Right cardiac atrium (tissue), 5 donors: ENCODE data around the gene AKAP13. TPM values are rescaled to one million over a fixed set of nuclear protein-coding genes. Genes with fewer than 3 reads are reported as not detected.

Experiments
- ATAC-seq, 2 donors: fragments of 200-7000 bp; cut with Tn5 transposase; one replicate each; pipeline versions ENCODE4 v1.8.0 to v1.9.1; 2020; ENCODE audit warnings: moderate library complexity in 2 of 2, mild to moderate bottlenecking in 1 of 2
- DNase-seq, 3 donors: peaks; one replicate each; pipeline ENCODE4 v3.0.0-alpha.2; 2020
- H3K27ac ChIP-seq: one replicate; pipeline ENCODE4 v1.5.1; 2013; ENCODE audit warnings: mild to moderate bottlenecking, low read length, control low read depth, moderate library complexity
- H3K27me3 ChIP-seq: one replicate; pipeline ENCODE4 v1.6.1; 2013; ENCODE audit not compliant: control insufficient read depth, insufficient read depth
- H3K4me1 ChIP-seq: one replicate; pipeline ENCODE4 v1.6.1; 2013; ENCODE audit warnings: low read length; ENCODE audit not compliant: control insufficient read depth, insufficient read depth
- H3K4me3 ChIP-seq: one replicate; pipeline ENCODE4 v1.5.1; 2013; ENCODE audit warnings: low read length, control low read depth
- H3K9me3 ChIP-seq: one replicate; pipeline ENCODE4 v1.6.1; 2013; ENCODE audit warnings: low read length; ENCODE audit not compliant: control insufficient read depth
- whole genome bisulfite sequencing: extraction: QIAGEN DNeasy Blood & Tissue Kit; methylation state at CpG from one replicate; pipeline ENCODE4 v1.1.7; 2013; 5-methylcytosine and 5-hydroxymethylcytosine counted together
- intact Hi-C, 4 donors: fragments of 100-400 bp; cut with DNase I; formaldehyde crosslinking; loops; one replicate each; pipeline versions ENCODE4 v1.11.0 to v1.14.0; 2022 to 2023
- polyA plus RNA-seq: library from polyadenylated mRNA; stranded (reverse); fragments of 200-250 nt; gene quantifications from one replicate; pipeline ENCODE4 v1.2.3, GENCODE V29; 2013
- total RNA-seq, 4 donors: library from RNA; stranded (reverse); fragmentation: NEBNext Ultra II Directional; extraction: Animal tissue kit (Norgen Biotek cat#: 25700); gene quantifications; one replicate each; pipeline ENCODE4 v1.2.1, GENCODE V29; 2021
- donor health status: healthy with polysubstance abuse.
- donor health status: DM: no; HTN: yes; CAD: no.
- donor health status: DM: no; HTN: no; CAD: no.
- donor health status: DM: no; HTN: yes; CAD: no; lungs with severe emphysema.
- donor health status: DM: yes; HTN: yes; CAD: no.

The AKAP13 gene
- total and polyA plus RNA-seq, 5 donors: 104 to 348 (median 250) TPM

GRCh38 chr15:85559530-85559929 lies 179.1 kb downstream of the AKAP13 start:
- Histone ChIP-seq H3K4me1 (no peaks in the 10 kb centered on the region), H3K27ac (peak overlapping the region; percentile 0), H3K4me3 (no peak overlapping the region), H3K27me3 (no peaks in the 10 kb centered on the region), H3K9me3 (no peaks in the 10 kb centered on the region)
- no peak for ATAC-seq
- intact Hi-C loops: no loop called here
- DNase-seq: no peak
- WGBS: 89% methylated on average over 7 of the region's 7 CpGs

- Histone ChIP-seq H3K27ac (no peak overlapping the region), H3K4me1 (no peaks in the 10 kb centered on the region), H3K4me3 (no peak overlapping the region), H3K27me3 (no peaks in the 10 kb centered on the region), H3K9me3 (no peaks in the 10 kb centered on the region)
- ATAC-seq (no peak), DNase-seq (no peak)
- WGBS: 97% methylated on average over 6 of the region's 6 CpGs
- intact Hi-C loops: no loop called here
Measured at GRCh38 chr15:85562824-85563223, 182.4 kb downstream of the AKAP13 start.

GRCh38 chr15:85563328-85563727 lies 182.9 kb downstream of the AKAP13 start:
- DNase-seq (peak in 1 of 3 donors; percentile 54), ATAC-seq (peak; percentile 68 to 80)
- H3K4me3 ChIP-seq: no peak overlapping the region
- 49% methylated on average over 3 of the region's 3 CpGs for WGBS
- H3K9me3 ChIP-seq: no peaks in the 10 kb centered on the region
- intact Hi-C loops: no loop called here
- H3K27ac ChIP-seq: no peak overlapping the region
- no peaks in the 10 kb centered on the region for H3K27me3 ChIP-seq
- H3K4me1 ChIP-seq: no peaks in the 10 kb centered on the region

- DNase-seq (no peak), ATAC-seq (no peak)
- intact Hi-C loops: no loop called here
- Histone ChIP-seq H3K9me3 (no peaks in the 10 kb centered on the region), H3K4me1 (no peaks in the 10 kb centered on the region), H3K27me3 (no peaks in the 10 kb centered on the region), H3K27ac (no peak overlapping the region), H3K4me3 (no peak overlapping the region)
- 55% methylated on average over 1 of the region's 1 CpG for WGBS
Measured at GRCh38 chr15:85563731-85564130, 183.3 kb downstream of the AKAP13 start.

- 11% methylated on average over 2 of the region's 2 CpGs for WGBS
- intact Hi-C loops: no loop called here
- Histone ChIP-seq H3K9me3 (no peaks in the 10 kb centered on the region), H3K4me3 (no peak overlapping the region), H3K27ac (peak overlapping the region; percentile 15), H3K4me1 (no peaks in the 10 kb centered on the region), H3K27me3 (no peaks in the 10 kb centered on the region)
- ATAC-seq (peak in 1 of 2 donors; percentile 44), DNase-seq (no peak)
Measured at GRCh38 chr15:85564686-85565085, 184.3 kb downstream of the AKAP13 start.

GRCh38 chr15:85568261-85568808 lies 187.9 kb downstream of the AKAP13 start:
- peaks cover 3% of the 10 kb centered on the region for H3K4me1 ChIP-seq

GRCh38 chr15:85570336-85570735 lies 189.9 kb downstream of the AKAP13 start:
- Histone ChIP-seq H3K9me3 (no peaks in the 10 kb centered on the region), H3K27me3 (no peaks in the 10 kb centered on the region), H3K4me3 (no peak overlapping the region), H3K4me1 (peaks cover 3% of the 10 kb centered on the region), H3K27ac (no peak overlapping the region)
- 87% methylated on average over 8 of the region's 8 CpGs for whole genome bisulfite sequencing
- DNase-seq: no peak
- intact Hi-C loops: no loop called here
- no peak for ATAC-seq

More at GRCh38 chr15:85568261-85568808, 187.9 kb downstream of the AKAP13 start:
- H3K9me3 ChIP-seq: no peaks in the 10 kb centered on the region
- H3K27ac ChIP-seq: no peak overlapping the region
- WGBS: 89% methylated on average over 7 of the region's 7 CpGs
- ATAC-seq (peak in 1 of 2 donors; percentile 15), DNase-seq (no peak)
- no peaks in the 10 kb centered on the region for H3K27me3 ChIP-seq
- H3K4me3 ChIP-seq: no peak overlapping the region
- intact Hi-C loops: no loop called here

GRCh38 chr15:85571780-85572179 lies 191.4 kb downstream of the AKAP13 start:
- DNase-seq (no peak), ATAC-seq (no peak)
- intact Hi-C loops: no loop called here
- Histone ChIP-seq H3K27me3 (no peaks in the 10 kb centered on the region), H3K9me3 (no peaks in the 10 kb centered on the region), H3K4me1 (peaks cover 3% of the 10 kb centered on the region), H3K4me3 (no peak overlapping the region), H3K27ac (no peak overlapping the region)
- WGBS: 91% methylated on average over 1 of the region's 1 CpG

- no peak for ATAC-seq
- intact Hi-C loops: no loop called here
- Histone ChIP-seq H3K27ac (no peak overlapping the region), H3K27me3 (no peaks in the 10 kb centered on the region), H3K4me1 (peaks cover 28% of the 10 kb centered on the region), H3K4me3 (no peak overlapping the region), H3K9me3 (no peaks in the 10 kb centered on the region)
- DNase-seq: no peak
- 47% methylated on average over 3 of the region's 3 CpGs for WGBS
Measured at GRCh38 chr15:85576392-85576791, 196.0 kb downstream of the AKAP13 start.

- DNase-seq: peak; percentile 50 to 66 (median 65)
- intact Hi-C loops: no loop called here
Measured at GRCh38 chr15:85578941-85579701, 198.7 kb downstream of the AKAP13 start.

GRCh38 chr15:85579957-85580694 lies 199.7 kb downstream of the AKAP13 start:
- intact Hi-C loops: loop anchor here in 3 of 4 donors (5.0 to 10.0 kb wide), 3 partner anchors 75 to 95 kb away; no protein-coding TSS in a partner anchor
- H3K9me3 ChIP-seq: no peaks in the 10 kb centered on the region
- H3K4me1 ChIP-seq: peaks cover 32% of the 10 kb centered on the region
- H3K27ac ChIP-seq: peak overlapping the region; percentile 97
- no peaks in the 10 kb centered on the region for H3K27me3 ChIP-seq
- DNase-seq: peak; percentile 49 to 67 (median 60)
- peak; percentile 50 to 66 for ATAC-seq
- peak overlapping the region; percentile 3 for H3K4me3 ChIP-seq
- 38% methylated on average over 14 of the region's 14 CpGs for WGBS

More at GRCh38 chr15:85578941-85579701, 198.7 kb downstream of the AKAP13 start:
- peak; percentile 40 to 61 for ATAC-seq
- H3K4me1 ChIP-seq: peaks cover 32% of the 10 kb centered on the region
- no peaks in the 10 kb centered on the region for H3K27me3 ChIP-seq
- no peak overlapping the region for H3K4me3 ChIP-seq
- peak overlapping the region; percentile 97 for H3K27ac ChIP-seq
- WGBS: 32% methylated on average over 9 of the region's 9 CpGs
- H3K9me3 ChIP-seq: no peaks in the 10 kb centered on the region
